Daoy (cell line): ENCODE results near the gene MXRA7. TPM values are rescaled to one million over a fixed set of nuclear protein-coding genes. Genes with fewer than 3 reads are reported as not detected.
A peak's percentile ranks its signal among the peaks of the same experiment; 100 is the strongest.

Source experiments
- DNase-seq: peaks from one replicate; pipeline ENCODE4 v3.0.0-alpha.2; 2015; ENCODE audit warnings: low read depth
- total RNA-seq: library from RNA; depleted of rRNA; stranded (reverse); fragments of >200 nt; shearing (Covaris generic); gene quantifications from 2 replicates; pipeline ENCODE4 v1.2.3, GENCODE V29; 2014

The MXRA7 gene
- total RNA-seq, 1 experiment from 2014 or later: 171 TPM

- peak; percentile 88 for DNase-seq
Observed at GRCh38 chr17:76696763-76697701, 13.7 kb downstream of the MXRA7 start.

DNA sequence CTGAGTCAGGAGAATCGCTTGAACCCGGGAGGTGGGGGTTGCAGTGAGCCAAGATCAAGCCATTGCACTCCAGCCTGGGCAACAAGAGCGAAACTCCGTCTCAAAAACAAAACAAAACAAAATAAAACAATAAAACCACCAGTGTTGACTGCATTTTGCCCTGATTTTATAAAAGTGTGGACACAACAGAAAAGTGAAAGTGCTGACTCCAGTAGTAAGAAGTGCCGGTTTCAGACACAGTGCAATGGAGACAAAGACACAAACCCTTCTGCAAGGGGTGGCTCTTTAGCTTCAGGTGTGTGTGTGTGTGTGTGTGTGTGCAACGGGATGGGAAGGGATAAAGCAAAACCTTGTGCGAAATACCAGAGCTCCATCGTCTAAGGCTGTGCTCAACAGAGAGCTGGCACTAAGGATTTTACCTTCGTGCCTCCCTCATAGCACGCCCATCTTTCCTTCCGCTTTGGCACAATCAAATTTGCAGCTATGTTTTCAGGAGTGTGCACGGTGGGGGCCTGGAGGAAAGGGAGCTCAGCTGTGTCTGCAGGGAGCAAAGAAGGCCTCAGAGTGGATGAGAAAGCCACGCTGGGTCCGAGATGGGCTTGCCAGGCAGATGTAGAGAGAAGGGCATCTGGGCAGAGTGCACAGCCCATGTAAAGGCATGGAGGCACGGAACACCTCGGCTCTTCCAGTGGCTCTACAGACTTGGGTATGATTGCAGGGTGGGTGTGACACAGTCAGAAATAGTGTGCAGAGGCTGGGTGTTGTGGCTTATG lies 15.5 kb downstream of the MXRA7 start:
- no peak for DNase-seq

DNA sequence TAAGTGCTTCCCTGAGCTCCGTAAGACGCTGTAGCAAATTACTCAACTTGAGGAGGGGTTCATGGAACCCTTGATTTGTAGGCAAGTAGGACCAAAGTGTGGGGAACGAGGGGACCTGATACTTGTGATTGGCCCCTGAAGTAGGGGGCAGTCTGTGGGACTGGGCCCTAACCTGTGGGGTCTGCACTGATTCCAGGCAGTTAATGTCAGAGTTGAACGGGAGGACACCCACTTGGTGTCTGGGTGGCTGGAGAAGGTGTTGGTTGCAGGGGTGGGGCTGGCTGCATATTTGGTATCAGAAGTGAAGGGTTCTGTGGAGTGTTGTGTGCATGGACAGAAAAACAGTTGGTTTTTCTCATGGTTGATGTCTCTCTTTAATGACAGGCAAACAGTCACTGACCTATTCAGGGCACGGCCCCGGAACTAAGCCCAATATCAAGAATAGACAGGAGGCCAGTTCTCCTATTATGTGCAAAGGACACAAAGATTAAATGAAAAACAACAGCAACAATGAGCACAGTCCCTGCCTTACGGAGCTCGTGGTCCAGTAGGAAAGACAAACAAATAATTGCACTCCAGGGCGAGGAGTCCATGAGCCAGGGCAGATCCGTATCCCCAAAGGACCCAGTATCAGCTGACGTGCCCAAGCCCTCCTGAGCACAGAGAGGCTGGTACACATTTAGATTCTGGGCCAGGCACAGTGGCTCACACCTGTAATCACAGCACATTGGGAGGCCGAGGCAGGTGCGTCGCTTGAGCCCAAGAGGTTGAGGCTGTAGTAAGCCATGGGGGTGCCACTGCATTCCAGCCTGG lies 19.2 kb downstream of the MXRA7 start:
- DNase-seq: no peak

GRCh38 chr17:76690596-76691280 lies 20.0 kb downstream of the MXRA7 start:
- DNase-seq: no peak

GRCh38 chr17:76689859-76690258 lies 20.9 kb downstream of the MXRA7 start:
- DNase-seq: no peak

- no peak for DNase-seq
Observed at GRCh38 chr17:76688165-76688622, 22.6 kb downstream of the MXRA7 start.

GRCh38 chr17:76687298-76688164 lies 23.2 kb downstream of the MXRA7 start:
- DNase-seq: no peak

- no peak for DNase-seq
Observed at GRCh38 chr17:76686538-76687297, 24.0 kb downstream of the MXRA7 start.

GRCh38 chr17:76685846-76686245 lies 24.9 kb downstream of the MXRA7 start:
- DNase-seq: no peak

- no peak for DNase-seq
Observed at GRCh38 chr17:76685366-76685765, 25.4 kb downstream of the MXRA7 start.

GRCh38 chr17:76684756-76685155 lies 26.0 kb downstream of the MXRA7 start:
- no peak for DNase-seq

DNA sequence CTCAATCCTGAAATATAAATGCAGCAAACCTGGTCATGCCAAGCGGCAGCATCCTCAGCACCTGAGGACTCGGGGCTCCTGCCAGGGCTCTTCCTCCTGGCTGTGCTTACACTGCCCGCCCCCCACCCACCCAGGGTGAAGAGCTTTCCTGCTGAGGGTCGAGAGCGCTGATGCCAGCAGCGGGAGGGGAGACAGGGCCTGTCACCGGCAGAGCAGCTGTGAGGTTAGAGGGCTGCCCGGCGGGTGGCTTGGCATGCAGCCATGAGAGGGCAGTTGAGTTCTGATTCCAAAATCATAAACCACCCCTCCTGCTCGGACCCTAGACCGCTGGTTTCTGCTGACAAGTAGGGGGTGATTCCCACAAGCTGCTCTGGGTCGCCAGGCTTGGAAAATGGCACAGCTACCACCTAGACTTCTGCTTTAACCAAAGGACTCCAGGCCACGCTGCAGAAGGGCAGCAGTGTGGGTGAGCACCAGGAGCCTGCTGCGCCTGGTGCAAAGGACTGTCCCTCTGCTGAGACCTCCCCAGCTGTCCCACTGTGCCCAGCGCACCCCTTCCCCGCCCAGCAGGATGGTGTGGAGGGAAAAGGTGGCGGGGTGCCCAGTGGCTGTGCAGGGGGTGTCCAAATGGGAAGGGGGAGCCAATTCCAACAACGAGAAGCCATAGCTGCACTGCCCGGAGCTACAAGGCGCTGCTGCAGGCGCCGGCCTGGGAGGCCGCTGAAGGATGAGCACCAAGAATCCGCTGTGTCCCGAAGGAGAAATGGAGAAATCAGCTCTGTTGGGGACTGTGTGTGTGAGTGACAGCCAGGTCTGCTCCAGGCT lies 26.6 kb downstream of the MXRA7 start:
- no peak for DNase-seq

- no peak for DNase-seq
Observed at GRCh38 chr17:76683011-76683755, 27.6 kb downstream of the MXRA7 start.

DNA sequence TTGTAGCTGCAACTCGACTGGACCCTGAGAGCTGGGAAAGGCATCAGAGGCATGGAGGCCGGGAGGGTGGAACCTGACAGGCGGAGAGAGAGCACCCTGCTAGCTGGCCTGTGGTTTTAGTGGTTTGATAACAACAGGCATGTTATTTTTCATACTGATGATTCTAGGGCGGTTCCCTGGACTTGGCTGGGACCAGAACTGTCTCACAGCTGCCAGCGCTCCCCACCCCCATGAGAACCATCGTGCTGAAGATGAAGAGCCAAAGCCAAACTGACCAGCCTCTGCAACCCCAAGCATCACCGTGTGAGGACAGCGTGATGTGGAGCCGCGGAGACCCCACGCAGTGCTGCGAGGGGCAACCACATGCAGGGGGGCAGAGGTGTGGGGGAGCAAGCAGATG lies 28.5 kb downstream of the MXRA7 start:
- peak; percentile 63 for DNase-seq

GRCh38 chr17:76681222-76682137 lies 29.3 kb downstream of the MXRA7 start:
- peak; percentile 73 for DNase-seq

GRCh38 chr17:76679239-76679638 lies 31.5 kb downstream of the MXRA7 start:
- DNase-seq: no peak

DNA sequence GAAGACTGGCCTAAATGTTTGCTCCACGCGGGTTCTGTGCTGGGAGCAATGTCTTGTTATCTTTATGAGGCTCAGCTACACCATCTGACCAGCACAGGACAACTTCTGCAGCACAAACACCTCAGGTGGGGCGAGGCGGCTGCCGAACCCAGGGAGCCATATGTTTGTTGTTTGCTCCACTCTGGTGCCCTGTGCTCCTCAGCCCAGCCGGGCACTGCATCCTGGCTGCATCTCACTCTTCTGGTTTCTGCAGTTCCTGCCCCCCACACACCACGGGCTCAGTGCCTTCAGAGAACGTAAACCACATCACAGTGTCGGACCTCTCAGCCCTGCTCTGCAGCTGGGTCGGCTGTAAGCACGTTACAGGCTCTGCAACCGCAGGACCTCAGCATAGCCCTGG lies 32.4 kb downstream of the MXRA7 start:
- DNase-seq: no peak
